ENCODE measurements around the gene TENT4B.

Gene TENT4B

DNA sequence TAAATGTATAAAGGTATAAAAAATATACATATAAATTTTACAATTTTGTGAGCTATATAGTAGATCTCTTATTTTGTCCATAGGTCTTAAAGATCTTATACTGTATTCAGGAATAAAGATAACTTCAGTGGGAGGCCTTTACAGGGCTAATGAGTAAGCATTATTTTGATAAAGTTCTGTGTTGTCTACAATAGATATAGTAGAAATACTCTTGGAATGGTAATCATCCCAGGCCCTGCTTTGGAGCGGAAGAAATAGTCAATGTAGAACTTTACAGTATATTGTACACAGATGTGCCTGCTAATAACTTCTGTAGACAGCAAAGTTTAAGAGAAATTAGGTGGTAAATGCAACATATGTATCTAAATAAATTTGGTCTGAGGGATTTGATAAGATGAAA lies 42.6 kb downstream of the TENT4B start:
- DNase-seq = no peak

DNA sequence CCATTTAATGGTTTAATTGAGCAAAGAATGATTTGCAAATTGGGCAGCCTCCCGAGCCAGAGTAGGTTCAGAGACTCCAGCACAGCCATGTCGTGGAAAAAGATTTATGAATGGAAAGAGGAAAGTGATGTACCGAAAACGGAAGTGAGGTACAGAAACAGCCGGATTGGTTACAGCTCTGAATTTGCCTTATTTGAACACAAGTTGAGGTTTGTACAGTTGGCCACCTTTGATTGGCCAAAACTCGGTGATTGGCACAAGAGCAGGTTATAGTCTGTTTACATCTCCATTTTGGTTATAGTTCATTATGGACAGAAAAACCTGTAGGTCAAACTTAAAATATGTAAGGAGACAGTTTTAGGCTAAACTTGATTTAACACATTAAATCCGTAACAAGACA lies 44.5 kb downstream of the TENT4B start:
- no peak for DNase-seq

DNA sequence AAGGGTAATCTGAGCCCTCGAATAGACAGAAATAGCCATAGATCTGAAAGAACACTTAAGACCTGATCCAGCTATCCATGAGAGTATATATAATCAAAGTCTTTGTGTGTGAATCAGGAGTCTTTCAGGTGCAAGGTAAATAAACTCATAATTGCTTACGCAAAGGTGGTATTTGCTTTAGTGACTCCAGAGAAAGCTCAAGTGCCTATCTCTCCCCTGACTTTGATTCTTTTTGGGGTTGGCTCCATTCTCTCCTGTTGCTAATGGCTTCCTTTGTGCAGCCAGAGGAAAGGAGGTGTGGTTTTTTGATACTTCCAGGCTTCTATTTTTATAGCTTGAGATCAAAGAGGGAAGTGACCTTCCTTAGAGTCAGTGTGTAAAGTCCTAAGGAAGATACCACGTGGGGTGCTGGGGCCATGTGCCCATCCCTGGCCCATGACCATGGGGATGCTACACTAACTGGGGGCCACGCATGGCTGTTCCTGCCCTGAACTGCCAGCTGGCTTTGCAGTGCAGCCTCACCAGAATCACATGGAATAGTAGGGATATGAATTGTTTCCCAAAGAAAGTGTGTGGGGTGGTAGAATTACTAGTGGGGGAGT lies 45.8 kb downstream of the TENT4B start:
- DNase-seq = no peak

DNA sequence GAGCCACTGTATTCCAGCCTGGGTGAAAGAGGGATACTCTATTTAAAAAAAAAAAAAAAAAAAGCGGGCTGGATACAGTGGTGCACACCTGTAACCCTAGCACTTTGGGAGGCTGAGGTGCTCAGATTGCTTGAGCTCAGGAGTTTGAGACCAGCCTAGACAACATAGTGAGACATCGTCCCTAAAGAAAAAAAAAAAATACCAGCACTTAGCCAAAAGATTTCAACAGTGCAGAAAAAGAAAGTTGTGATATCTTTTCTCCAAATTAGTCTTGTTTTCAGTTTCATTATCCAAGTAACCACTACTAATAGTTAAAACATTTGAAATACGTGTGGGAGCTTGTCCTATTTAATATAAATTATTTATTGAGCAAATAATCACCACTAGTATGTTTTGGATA lies 48.7 kb downstream of the TENT4B start:
- no peak for DNase-seq

DNA sequence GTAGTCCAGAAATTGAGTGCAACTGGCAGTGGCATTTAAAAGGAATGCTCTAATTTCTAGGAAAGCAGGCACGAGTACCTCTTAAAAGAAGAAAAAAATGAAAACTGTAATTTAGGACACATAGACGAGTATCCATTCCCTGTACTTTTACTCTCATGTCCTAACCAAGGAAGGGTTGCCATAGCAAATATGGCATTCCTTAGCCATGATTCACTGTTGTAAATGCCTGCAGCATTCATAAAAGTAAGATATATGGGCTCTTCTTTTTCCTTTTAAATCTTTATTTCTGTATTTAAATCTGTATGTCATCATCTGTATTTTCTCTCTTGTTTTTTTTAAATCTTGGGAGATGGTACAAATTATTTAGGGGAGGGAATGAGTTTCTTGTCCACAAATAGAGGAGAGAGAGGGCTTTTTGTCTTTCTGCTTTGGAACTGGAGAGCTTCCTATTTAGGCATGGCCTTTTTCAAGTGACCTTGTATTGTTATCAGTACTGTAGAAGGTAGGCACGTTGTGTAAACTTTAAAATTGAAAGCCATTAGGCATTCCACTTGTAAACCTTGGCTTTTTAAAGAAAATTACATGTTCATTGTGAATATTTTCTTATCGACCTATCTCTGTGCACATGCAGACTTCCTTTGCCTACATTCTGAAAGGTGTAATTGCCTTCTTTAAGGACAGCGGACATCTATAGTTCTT lies 50.0 kb downstream of the TENT4B start:
- no peak for DNase-seq

DNA sequence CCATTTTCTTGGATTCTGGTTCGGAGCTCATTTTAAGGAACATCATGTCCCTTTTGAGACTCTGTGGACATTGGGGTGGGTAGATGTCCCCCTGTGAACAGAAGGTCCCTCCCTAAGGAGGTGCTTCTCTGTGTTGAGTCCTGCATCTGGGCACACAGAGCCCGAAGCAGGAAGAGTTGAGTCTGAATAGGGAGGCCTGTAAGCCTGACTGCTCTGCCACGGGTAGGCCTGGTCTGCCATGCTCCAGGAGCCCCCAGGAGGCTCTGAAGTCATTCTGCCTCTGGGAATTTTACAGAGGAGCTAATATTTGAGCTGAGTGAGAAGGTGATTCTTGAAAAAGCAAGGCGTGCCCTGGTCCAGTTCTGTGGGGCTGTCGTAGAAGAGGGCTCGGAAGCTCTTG lies 50.6 kb downstream of the TENT4B start:
- DNase-seq = no peak

DNA sequence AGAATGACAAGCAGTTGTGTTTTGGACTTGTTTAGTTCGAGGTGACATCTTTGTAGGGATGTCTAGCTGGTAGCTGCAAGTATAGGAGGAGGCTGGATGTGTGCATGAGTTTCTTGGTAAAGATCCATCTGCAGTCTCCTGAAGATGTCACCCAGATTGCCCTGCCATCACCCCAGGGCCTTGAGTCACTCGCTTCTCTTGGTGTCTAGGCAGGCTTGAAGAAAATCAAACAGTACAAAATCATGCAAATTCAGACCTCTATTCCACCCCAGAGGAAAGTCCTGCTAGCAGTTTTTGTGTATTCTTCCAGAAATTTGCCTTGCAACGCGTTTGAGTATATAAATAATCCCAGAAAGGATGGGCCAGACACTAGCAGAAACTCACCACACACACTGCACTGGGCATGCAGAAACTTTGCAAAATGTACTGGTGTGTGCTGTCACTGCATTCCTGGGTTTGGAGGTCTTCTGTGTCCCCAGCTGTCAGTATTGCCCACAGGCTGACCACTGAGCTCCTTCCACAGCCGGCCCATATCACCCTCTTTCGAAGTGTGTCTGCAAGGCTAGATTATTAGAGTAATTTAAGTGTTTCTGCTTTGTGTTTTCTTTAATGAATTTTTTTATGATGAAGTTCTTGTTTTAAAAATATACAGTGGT lies 51.5 kb downstream of the TENT4B start:
- DNase-seq = no peak

DNA sequence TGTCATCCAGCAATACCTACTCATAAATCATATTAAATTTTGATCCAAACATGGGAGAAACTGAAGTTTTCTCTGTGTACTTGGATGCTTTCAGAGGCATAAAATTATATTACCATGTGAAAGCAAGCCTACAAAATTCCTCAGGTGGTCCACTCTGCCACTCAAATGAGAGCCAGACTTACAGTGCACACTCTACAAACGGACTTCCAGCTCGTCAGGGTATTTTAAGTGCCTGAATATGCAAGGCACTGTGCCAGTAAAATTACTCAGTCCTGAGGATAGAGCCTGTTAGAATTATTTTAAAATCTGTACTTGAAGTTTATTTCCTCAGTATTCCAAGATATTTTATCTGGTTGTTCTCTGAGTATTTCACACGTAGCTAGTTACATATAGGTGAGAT lies 54.5 kb downstream of the TENT4B start:
- DNase-seq = no peak

DNA sequence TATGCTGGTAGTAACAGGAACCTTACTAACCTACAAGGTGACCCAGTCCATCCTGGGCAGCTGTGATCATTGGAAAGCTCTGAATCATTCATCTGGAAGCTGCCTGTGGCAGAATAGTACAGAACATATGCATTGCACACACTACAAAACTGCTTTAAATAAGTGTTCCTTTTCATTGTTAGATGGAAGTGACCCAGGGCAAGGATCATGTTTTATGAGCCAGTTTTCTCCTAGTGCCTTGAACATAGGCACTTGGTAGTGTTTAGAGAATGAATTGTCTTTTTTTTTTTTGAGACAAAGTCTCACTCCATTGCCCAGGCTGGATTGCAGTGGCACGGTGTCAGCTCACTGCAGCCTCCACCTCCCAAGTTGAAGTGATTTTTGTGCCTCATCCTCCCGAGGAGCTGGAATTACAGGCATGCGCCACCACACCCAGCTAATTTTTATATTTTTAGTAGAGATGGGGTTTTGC lies 55.4 kb downstream of the TENT4B start:
- DNase-seq = no peak

DNA sequence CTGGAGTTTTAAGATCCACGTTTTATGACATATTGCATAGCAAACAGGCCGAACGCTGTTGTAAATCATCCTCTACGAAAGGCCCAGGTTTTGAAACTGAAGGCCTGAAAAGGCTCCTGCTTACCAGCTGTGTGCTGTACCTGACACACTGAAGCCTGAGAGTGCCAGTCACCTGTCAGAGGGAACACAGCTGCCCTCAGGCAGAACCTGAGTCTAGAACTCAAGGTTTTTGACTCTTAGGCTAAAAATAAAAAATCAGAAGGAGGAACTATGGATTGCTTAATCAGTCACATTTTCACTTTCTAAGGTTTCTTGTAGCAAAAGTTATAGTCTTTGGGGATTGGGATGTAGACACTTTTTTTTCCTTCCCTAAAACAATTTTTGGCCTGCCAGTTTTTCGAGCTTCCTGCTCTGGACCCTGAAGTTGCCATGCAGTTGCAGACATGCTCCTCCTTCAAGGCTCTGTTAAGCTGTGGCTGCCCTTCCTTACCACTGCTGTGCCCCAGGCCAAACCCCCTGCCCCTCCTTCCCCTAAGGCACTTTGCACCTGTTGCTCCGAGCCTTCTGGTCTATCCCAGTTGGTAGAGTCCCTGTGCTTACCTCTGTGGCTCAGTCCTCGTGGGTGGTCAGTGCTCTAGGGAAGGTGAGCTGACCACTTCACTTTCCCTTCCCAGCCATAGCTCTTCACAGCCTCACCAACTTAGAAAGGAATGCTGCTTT lies 56.6 kb downstream of the TENT4B start:
- DNase-seq = no peak

DNA sequence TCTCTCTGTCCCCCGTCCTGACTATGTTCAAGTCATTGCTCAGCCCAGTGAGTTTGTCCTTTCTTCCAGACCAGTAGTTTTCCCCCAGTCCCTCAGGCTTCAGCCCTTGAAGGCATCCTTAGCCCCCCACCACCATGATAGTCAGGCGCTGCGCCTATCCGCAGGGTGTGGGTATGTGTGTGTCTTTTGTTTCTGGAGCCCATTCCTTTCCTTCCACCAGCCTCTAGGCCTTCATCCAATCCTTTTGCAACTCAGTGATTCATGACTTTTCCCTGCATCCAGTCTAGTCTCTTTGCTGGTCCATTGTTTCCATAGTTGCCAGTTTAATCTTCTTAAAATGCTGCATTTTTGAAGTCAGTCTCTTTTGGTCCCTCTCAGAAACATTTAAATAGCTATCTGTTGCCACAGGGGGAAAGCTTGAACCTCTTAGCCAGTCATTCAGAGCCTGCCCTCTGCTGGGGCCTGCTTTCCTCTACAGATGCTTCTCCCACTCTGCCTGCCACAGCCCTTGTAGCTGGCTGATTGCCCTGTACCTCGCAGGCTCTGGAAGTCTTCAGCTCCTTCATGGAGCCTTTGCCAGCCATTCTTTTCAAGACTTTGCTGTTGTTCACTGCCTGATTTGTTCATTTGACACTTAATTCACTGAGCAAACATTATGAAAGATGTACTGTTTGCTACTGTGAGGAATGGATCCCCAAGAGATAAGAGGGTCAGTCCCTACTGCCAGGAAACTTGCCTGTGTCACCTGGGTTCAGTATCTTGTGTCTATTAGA lies 57.3 kb downstream of the TENT4B start:
- DNase-seq = peak; percentile 37

DNA sequence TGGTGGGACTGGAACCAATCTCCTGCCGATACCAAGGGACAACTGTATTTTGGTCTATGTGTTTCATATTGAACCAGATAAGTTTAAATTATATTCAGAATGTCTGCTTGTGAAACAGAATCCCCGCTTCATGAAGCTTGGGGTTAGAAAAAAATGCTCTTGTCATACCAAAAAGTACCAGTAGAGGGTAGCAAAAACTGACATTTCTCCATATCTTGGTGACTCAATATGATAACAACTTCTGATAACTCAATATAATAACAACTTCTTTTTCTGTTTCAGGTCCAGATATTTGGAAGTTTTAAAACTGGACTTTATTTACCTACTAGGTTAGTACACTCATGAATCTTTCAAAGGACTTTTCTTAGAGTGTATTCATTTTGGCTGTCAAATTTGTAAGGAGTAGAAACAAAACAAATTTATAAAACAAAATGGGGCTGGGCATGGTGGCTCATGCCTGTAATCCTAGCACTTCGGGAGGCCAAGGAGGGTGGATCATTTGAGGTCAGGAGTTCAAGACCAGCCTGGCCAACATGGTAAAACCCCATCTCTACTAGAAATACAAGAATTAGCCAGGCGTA lies 60.9 kb downstream of the TENT4B start:
- DNase-seq = peak; percentile 32

DNA sequence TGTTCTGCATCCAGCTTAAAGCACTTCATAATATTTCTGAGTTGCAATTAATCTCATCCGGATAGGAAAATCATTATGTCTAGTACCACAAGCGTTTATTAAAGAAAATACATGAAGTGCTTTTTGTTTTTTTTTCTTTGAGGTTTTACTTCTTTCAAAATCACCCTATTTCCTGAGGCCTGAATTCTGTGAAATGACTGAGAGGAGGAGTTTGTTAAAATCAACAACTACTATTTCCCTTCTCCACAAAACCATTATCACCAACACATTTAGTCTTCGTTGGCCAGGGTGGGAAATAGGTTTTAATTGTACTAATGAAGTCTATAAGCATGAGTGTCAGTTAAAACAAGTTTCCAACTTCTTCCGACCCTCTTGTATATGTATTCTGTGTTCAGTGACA lies 62.6 kb downstream of the TENT4B start:
- DNase-seq = no peak

DNA sequence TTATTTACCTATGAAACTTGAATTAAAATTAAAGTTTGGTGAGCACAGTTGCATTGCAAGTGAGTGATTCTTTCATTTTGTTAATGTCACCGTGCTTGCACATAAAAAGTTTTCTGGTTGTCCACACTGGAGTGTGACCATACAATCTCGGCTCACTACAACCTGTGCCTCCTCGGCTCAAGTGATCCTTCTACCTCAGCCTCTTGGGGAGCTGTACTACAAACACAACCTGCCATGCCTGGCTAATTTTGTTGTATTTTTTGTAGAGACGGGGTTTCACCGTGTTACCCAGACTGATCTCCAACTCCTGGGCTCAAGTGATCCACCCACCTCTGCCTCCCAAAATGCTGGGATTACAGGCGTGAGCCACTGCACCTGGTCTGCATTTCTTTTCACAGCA lies 63.1 kb downstream of the TENT4B start:
- DNase-seq = no peak

DNA sequence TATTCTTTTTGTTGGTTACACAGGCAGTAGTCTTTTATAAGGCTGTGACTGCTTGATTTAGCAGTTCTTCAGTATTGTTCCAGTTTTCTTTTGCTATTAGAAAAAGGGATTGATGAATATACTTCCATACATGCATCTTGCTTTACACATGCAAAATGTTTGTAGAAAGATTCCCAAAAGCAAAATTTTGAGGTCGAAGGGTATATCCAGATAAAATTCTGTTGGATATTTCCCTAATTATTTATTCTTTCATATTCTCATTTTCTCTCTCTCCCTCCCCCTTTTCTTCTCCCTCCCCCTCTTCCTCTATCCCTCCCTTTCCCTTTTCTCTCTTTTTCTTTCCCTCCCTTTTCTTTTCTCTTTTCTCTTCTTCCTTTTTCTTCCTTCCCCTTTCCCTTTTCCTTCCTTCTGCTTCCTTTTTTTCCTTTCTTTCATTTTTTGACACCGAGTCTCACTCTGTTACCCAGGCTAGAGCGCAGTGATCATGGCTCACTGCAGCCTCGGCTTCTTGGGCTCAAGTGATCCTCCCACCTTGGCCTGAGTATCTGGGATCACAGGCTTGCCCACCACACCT lies 66.4 kb downstream of the TENT4B start:
- no peak for DNase-seq

DNA sequence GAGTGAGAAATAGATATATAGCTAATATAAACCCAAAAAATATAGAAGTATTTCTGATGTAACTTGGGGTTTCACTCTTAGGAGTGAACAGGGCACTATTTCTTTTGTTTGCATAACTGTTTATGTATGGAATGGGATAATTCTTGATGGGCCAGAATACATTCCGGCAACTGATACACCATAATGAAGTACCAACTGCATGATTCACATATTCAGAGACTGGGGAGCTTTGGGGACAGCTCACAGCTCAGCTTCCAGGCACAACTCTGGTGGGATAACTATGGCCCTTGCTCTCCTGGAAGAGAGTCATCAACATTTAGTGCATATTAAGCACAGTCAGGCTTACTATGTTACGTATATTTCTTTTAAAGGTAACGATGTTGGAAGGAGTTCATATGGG lies 71.2 kb downstream of the TENT4B start:
- DNase-seq = no peak

DNA sequence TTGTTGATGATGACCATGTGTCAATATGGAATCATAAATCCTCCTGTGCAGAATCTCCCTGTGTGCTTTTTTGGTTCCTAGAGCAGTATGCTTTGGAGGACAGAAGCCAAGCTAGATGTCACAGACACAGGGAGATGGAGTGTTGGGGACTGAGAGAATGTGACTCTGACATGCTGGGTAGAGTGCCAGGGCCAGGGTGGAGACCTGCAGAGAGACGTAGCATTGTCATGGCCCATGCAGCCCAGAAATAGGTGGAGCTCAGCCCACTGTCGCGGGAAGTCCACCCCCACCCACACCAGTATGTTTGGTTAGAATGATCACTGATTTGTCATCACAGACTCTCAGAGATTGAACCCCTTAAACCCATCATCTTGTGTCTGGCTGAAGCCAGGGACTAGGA lies 74.0 kb downstream of the TENT4B start:
- DNase-seq = no peak

DNA sequence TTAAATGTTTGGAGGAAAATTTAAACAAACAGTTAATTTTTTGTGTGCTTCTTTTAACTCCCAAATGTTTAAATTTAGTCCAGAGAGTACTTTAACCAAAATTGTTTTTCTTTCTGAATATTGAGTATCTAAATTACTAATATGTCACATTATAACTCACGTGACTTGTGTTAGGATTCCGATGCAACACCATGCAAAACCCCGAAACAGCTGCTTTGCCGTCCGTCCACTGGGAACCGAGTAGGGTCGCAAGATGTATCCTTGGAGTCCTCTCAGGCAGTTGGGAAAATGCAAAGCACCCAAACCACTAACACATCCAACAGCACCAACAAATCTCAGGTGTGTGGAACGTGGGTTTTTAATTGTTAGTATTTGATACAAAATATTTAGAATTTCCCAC lies 74.6 kb downstream of the TENT4B start:
- DNase-seq = no peak

DNA sequence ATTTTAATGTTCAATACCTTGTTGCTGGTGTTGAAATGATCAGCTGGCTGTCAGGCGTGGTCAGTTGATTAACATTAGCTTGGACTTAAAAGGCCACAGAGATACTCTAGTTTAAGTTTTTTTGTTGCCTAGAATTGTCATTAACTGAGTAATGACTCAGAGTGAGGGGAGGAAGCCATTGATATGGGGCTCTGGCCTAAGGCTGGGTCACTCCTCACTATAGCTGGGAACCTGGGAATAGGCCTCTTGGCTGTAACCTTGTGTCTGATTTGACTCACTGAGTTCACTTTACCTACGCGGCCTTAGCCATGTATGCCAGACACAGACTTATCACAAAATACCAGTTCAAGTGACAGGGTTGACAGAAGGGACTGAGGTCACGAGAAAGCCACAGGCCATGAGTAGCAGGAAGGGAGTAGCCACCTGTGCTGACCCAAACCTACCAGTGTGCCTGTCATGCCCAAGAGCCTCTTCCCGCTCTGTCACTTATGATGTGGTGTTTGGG lies 75.3 kb downstream of the TENT4B start:
- DNase-seq = no peak

DNA sequence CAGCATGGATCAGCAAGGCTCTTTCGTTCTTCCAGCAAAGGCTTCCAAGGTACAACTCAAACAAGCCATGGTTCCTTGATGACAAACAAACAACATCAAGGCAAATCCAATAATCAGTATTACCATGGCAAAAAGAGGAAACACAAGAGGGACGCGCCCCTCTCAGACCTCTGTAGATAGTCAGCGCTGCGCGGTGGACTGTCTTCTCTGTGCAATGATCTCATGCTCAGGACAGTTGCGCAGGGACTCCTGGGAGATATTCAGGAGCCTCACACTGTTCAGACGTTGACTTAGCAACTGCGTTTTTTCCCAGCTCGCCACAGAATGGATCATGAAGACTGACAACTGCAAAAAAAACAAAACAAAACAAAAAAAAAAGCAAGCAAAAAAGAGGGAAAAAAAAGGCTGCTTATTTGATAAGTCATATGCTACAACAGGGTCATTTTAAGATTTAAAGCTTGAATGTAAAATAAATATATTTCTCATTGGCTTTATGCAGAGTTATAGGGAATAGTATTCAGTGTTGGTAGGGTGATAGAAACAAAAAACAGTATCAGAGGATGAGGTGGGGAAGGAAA lies 76.1 kb downstream of the TENT4B start:
- no peak for DNase-seq
